RWPE1 (cell line): ENCODE results near the gene MAP4K4.
A peak's percentile ranks its signal among the peaks of the same experiment; 100 is the strongest.

Experiments used
- CTCF ChIA-PET: fragments of 350-600 bp; sonication (Branson Sonifier 250); formaldehyde crosslinking; extraction: SDS; loops from one replicate; lab custom pipeline; 2021; lab: Yijun Ruan, JAX
- POLR2A ChIA-PET: fragments of 400-600 bp; formaldehyde crosslinking; extraction: SDS; loops from one replicate; lab custom pipeline; 2020; ENCODE audit warnings: antibody characterized with exemption; ENCODE audit not compliant: low non-redundant PET; lab: Yijun Ruan, JAX
- DNase-seq: peaks from one replicate; pipeline ENCODE4 v3.0.0; 2012; ENCODE audit warnings: low spot score
- H3K27ac ChIP-seq: fragments of 450-650 bp; 2 replicates; pipeline ENCODE4 v1.5.1; 2017
- TF ChIP-seq, protein P1 (sequence below): fragments of 450-650 bp; conservative IDR thresholded peaks from 2 replicates; pipeline ENCODE4 v1.5.1; 2017; ENCODE audit warnings: low read depth, mild to moderate bottlenecking

The MAP4K4 gene

DNA sequence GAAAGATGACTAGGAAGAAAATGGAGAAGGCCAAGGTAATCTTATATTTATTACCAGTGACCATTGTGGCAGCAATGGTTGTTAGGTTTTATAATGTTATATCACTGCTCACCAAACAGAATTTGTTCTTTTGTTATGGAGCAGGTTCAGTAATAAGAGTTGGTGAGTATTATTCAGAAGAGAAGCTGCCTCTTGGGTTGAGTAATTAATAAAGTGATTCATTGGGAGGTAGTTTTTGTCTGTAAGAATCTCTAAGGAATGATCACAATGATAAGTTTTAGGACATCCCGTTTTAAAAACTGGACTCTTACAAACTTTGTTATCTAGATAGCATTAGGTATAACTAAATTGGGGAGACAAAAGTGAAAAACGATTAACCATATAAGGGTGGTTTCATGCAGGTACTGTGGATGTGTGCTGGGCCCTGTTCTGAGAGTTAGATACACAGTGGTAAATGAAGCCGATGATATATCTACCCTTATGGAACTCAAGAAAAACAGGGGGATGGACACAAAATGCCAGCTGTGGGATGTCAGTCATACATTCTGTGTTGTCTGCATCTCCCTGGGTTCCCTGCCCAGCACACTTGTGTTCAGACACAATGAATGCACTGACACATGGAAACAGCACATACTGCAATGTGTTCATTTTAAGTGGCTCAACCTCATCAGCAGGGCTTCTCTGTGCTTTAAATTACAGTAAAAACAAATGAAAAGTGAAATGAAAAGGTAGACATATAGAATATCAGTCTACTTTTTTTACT, 7.5 kb downstream of the MAP4K4 start:
- peak overlapping the region; percentile 49; the same call in 1 of the 2 replicates for H3K27ac ChIP-seq
- TF ChIP-seq, protein P1, sequence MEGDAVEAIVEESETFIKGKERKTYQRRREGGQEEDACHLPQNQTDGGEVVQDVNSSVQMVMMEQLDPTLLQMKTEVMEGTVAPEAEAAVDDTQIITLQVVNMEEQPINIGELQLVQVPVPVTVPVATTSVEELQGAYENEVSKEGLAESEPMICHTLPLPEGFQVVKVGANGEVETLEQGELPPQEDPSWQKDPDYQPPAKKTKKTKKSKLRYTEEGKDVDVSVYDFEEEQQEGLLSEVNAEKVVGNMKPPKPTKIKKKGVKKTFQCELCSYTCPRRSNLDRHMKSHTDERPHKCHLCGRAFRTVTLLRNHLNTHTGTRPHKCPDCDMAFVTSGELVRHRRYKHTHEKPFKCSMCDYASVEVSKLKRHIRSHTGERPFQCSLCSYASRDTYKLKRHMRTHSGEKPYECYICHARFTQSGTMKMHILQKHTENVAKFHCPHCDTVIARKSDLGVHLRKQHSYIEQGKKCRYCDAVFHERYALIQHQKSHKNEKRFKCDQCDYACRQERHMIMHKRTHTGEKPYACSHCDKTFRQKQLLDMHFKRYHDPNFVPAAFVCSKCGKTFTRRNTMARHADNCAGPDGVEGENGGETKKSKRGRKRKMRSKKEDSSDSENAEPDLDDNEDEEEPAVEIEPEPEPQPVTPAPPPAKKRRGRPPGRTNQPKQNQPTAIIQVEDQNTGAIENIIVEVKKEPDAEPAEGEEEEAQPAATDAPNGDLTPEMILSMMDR = no peak
- ChIA-PET CTCF (interaction anchor here (0.7 to 1.1 kb wide), 2 partner anchors 37 to 185 kb away, joined by 4 read pairs; no protein-coding TSS in a partner anchor), POLR2A (no interaction called here)
- no peak for DNase-seq

DNA sequence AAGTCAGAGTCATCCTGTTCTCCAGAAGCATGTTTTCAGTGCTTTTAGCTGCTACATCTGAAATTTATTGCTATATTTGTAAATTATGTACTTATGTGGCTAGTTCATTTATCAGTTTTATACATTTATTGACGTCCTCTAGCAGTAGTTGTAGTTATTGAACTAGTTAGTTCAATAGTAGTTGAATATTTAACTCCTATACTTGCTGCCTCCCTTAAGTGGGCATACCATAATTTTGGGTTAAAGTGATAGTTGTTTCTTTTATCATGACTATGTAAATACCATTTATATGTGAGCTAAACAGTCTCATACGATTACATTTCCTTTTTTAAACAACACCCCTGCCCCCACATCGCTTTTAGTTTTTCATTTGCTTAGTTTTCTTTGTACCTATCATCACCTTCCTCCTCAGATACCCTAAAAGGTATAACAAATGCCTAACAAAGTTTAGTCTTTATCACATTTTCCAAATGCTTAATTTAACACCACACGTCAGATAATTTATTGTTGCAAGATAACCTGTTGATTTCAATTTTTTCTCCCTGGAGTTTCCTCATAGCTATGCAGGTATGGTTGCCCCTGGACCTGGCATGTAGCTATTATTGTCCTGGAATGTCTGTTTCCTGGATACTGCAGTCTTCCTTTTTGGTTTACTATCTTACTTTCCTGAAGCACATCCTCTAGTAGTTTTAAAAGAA, 8.8 kb downstream of the MAP4K4 start:
- no peak overlapping the region for H3K27ac ChIP-seq
- DNase-seq = no peak
- TF ChIP-seq, protein P1 = no peak
- CTCF ChIA-PET = no interaction called here
- POLR2A ChIA-PET = no interaction called here

DNA sequence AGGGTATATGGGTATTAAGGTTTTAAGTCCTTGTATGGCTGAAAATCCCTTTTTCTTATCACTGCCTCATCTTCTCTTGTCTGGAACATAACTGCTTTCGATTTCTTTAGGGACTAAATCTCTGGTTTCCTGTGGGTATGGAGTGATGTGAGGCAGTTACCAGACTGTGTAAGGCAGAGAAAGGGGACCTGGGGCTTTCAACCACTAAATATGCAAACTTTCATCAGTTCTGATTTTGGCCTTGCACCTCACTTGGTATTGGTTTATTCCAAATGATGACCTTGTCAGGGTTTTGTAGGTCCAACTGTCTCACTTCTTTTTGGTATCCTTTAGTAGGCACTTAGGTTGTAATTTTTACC, 9.3 kb downstream of the MAP4K4 start:
- CTCF ChIA-PET = no interaction called here
- TF ChIP-seq, protein P1 = no peak
- DNase-seq = no peak
- no peak overlapping the region for H3K27ac ChIP-seq
- POLR2A ChIA-PET = no interaction called here

DNA sequence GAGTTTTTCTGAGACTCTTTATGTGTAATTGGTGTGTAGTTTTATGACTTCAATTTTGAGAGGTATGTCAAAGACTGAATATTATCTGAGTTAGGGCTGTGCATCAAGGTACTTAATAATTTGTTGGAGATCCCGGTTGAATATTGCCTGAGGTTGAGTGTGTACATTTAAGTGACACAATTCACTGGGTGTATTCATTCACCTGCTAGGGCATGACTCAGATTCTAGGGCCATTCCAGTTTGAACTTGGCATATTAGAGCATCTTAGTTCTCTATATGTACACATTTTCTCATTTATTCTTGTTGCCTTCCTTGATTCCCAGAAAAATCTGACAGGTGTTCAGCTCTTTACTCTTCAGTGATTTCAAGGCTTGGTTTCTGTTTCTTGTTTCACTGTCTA, 12.5 kb downstream of the MAP4K4 start:
- no peak for DNase-seq
- ChIA-PET CTCF (interaction anchor here (1.1 kb wide), 1 partner anchor 49 kb away, joined by 3 read pairs; no protein-coding TSS in a partner anchor), POLR2A (no interaction called here)
- TF ChIP-seq, protein P1 = no peak
- H3K27ac ChIP-seq = no peak overlapping the region

DNA sequence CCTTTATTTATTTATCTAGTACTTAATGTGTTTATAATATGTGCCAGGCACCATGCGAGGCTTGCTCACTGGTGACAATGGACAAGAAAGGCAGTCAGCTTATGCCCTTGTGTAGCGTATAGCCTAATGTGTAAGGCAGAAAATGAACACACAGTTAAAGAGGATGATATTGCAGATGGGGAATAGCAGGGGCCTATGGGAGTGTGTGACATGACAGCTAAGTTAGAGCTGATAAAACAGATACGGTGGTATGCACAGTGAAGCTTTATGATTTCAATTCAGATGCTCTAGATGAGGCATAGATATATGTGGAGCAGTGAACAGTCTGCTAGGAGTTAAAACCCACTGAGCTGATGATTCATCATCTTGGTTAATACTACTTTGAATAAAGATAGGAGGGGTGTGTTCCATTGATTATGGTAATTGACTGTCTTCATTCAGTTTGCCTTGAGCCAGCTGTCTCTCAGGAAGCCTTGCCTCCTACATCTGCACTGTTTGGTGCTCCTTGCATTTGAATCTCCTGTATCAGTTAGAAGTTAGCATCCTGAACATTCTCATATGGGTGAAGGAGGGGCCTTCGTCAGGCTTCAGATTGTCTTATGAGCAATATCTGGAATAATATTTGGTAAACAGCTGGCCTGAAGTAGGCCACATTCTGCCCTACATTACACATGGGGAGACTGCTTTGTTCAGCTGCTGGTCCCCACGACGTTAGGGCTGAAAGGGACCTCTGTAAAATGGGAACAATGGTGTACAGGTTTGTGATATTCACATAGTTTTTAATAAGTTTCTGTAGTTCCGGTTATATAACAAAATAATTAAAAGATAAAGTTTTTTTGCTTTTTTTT, 13.2 kb downstream of the MAP4K4 start:
- DNase-seq = peak; percentile 16
- CTCF ChIA-PET = interaction anchor here (0.6 to 1.1 kb wide), 2 partner anchors 49 to 170 kb away, joined by 3 to 4 read pairs; no protein-coding TSS in a partner anchor
- POLR2A ChIA-PET = no interaction called here
- H3K27ac ChIP-seq = no peak overlapping the region
- TF ChIP-seq, protein P1 = no peak

DNA sequence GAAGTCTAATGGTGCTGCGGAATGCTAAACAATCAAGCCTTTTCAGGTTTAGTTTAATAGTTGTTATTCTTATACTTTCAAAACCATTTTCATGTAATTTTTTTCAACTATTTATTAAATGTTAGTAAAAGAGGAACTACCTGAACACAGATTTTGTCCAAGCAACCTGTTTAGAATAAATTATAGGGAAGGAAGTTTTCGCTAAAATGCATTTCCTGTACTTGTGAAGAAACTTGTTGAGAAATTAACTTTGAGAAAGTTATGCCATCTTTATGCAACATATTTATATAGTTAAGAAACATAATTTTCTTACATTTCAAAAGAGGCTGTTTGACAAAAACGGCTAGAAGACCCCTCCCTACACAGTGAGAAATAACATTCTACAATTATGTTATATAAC, 16.6 kb downstream of the MAP4K4 start:
- H3K27ac ChIP-seq = no peak overlapping the region
- POLR2A ChIA-PET = no interaction called here
- CTCF ChIA-PET = no interaction called here
- TF ChIP-seq, protein P1 = no peak
- no peak for DNase-seq
